Lung (tissue), 12 donors: ENCODE measurements around the gene RABEPK. TPM values are rescaled to one million over a fixed set of nuclear protein-coding genes. Genes with fewer than 3 reads are reported as not detected.

Experiments
- ATAC-seq: fragments of 200-7000 bp; cut with Tn5 transposase; one replicate; pipeline ENCODE4 v1.9.1; 2020; ENCODE audit warnings: moderate number of reproducible peaks; ENCODE audit not compliant: insufficient read depth, low FRiP score
- DNase-seq, 3 donors: peaks; one replicate each; pipeline ENCODE4 v3.0.0-alpha.2; 2013 to 2017
- H3K27ac ChIP-seq, 2 donors: one replicate each; pipeline ENCODE4 v1.5.1; 2013; ENCODE audit warnings: mild to moderate bottlenecking in 2 of 2, moderate library complexity in 2 of 2, control low read depth in 1 of 2, inconsistent platforms in 1 of 2, low read depth in 1 of 2, low read length in 1 of 2
- H3K27me3 ChIP-seq, 3 donors: one replicate each; pipeline ENCODE4 v1.5.1; 2013; ENCODE audit warnings: low read length in 2 of 3; ENCODE audit not compliant: control insufficient read depth in 3 of 3, insufficient read depth in 3 of 3
- H3K36me3 ChIP-seq, 4 donors: one replicate each; pipeline ENCODE4 v1.5.1; 2013; ENCODE audit warnings: low read length in 4 of 4, mild to moderate bottlenecking in 1 of 4, moderate library complexity in 1 of 4; ENCODE audit not compliant: control insufficient read depth in 4 of 4, insufficient read depth in 4 of 4
- H3K4me1 ChIP-seq, 5 donors: one replicate each; pipeline ENCODE4 v1.5.1; 2013; ENCODE audit warnings: low read length in 5 of 5, mild to moderate bottlenecking in 2 of 5, moderate library complexity in 1 of 5; ENCODE audit not compliant: control insufficient read depth in 5 of 5, insufficient read depth in 5 of 5
- H3K4me3 ChIP-seq: one replicate; pipeline ENCODE4 v1.5.1; 2013; ENCODE audit warnings: mild to moderate bottlenecking, control low read depth, moderate library complexity
- H3K9ac ChIP-seq, 2 donors: one replicate each; pipeline ENCODE4 v1.5.1; 2013; ENCODE audit warnings: low read length in 2 of 2, control low read depth in 1 of 2; ENCODE audit not compliant: insufficient read depth in 1 of 2
- H3K9me3 ChIP-seq, 4 donors: one replicate each; pipeline ENCODE4 v1.5.1; 2013; ENCODE audit warnings: low read length in 3 of 4, mild to moderate bottlenecking in 1 of 4, moderate library complexity in 1 of 4; ENCODE audit not compliant: control insufficient read depth in 4 of 4, insufficient read depth in 3 of 4
- CTCF ChIP-seq: IDR thresholded peaks from 2 replicates; pipeline ENCODE4 v1.5.1; 2012; ENCODE audit warnings: mild to moderate bottlenecking; ENCODE audit errors: control extremely low read depth, extremely low read depth
- WGBS, 2 donors: extraction: QIAGEN DNeasy Blood & Tissue Kit; methylation state at CpG; one replicate each; pipeline ENCODE4 v1.1.7; 2013; 5-methylcytosine and 5-hydroxymethylcytosine counted together
- polyA plus RNA-seq, 2 donors: library from polyadenylated mRNA; stranded (reverse); fragments of 200-250 nt; gene quantifications; one replicate each; pipeline ENCODE4 v1.2.1, GENCODE V29; 2013
- total RNA-seq, 2 donors: library from RNA; depleted of rRNA in 1 of 2; stranded (reverse); fragments of >200 nt in 1 of 2; gene quantifications; one replicate each; pipeline ENCODE4 v1.2.1, GENCODE V29; 2014 to 2021
- donor health status: control.
- donor health status: control.
- donor health status: Bipolar disorder and iron deficiency.
- donor health status: healthy.
- donor health status: DM: yes; HTN: yes; CAD: no.

RABEPK gene
- total and polyA plus RNA-seq, 4 donors, result 10.4 to 31.0 (median 17.8) TPM

DNA sequence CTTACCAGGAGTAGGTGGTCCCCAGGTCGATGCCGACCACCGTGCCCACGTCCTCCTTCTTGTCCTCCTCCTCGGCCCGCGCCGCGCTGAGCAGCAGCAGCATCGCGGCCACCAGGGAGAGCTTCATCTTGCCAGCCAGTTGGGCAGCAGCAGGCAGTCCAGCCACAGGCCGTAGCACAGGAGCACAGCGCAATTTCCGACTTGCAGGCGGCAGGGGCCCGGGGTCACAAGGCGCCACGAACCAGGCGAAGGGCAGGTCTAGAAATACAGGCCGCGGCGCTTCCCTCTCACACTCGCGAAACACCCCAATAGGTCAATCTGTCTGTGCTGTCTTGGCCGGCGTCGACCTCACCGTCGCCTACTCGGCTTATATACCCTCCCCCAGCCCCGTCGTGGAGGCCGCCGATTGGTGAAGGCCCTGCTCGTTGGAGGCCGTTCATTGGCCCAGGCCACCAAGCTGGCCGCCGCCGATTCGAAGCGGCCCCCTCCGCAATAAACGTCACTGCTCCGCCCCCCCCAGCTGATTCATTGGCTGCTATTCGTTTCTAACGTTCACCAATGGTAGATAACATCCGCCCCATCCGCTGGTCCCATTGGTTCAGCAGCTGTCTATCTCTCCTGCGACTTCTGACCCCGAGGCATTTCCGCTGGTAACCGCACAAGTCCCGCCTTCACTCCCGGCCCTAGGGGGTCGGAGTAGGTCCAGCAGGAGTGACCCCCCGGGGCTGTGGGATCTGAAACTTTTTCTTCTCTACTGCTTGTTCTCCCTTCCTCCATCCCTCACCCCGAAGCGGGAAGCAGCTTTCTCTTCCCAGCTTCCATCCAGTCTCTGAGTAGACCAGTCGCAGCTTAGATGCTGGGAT, 40.9 kb downstream of the RABEPK start, which contains the start of gene HSPA5:
Gene HSPA5 (minus strand): TSS at position 344 of the 863 bp plus-strand sequence. CDS start 217 bp downstream, at position 127.
- Histone ChIP-seq H3K36me3 (peaks cover 13 to 37% (median 28%) of the 10 kb centered on the region in 4 donors), H3K4me1 (peaks cover 0 to 37% (median 11%) of the 10 kb centered on the region in 5 donors), H3K27me3 (no peaks in the 10 kb centered on the region), H3K4me3 (peak within 1 kb of the TSS; percentile 98), H3K9ac (peak within 1 kb of the TSS; percentile 99), H3K9me3 (no peaks in the 10 kb centered on the region), H3K27ac (peak within 1 kb of the TSS; percentile 87 to 98)
- DNase-seq (peak; percentile 100), ATAC-seq (peak; percentile 93)
- WGBS, 2 donors, result 0% methylated on average over 55 to 59 of the region's 59 CpGs
- TF ChIP-seq CTCF, result no peak

DNA sequence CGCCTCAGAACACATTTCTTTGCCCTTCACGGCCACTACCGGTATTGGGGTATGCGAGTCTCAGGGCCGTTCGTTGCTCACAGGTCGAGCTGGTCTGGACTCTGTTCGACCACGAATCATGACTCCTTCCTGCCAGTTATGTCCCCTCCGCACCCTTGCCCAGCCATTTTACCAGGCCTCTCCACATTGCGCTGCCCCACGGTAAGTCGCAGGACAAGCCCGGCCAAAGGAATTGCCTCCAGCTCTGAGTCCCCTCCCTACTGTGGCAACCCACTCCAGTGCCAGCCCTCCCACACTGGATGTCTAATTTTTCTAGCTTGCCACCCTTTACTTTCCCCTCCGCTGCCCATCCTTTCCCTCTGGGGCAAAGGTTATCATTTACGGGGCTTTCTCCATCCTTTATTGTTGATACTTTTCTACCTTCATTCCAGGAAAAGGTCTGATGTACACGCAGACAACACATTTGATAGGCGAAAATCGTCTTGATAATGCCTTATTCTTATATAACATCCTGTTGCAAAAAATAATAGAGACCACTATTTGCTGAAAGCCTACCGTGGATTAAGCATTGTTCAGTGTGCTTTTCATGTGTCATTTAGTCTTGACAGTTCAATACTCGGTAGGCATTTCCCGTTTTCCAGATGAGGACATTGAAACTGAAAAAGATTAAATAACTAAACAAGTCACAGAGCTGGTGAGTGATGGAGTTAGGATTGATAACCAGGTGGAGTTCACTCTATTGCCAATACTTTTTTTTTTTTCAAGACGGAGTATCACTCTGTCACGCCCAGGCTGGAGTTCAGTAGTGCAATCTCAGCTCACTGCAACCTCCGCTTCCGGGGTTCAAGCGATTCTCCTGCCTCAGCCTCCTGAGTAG, 41.8 kb downstream of the RABEPK start:
- Histone ChIP-seq H3K27ac (peak overlapping the region; percentile 86 to 98), H3K27me3 (no peaks in the 10 kb centered on the region), H3K9ac (peak overlapping the region; percentile 99), H3K9me3 (no peaks in the 10 kb centered on the region), H3K4me3 (peak overlapping the region; percentile 68), H3K4me1 (peaks cover 0 to 32% (median 11%) of the 10 kb centered on the region in 5 donors), H3K36me3 (peaks cover 11 to 33% (median 24%) of the 10 kb centered on the region in 4 donors)
- DNase-seq (no peak), ATAC-seq (no peak)
- 21 to 26% methylated on average over 27 of the region's 27 CpGs for WGBS, 2 donors
- no peak for TF ChIP-seq CTCF

DNA sequence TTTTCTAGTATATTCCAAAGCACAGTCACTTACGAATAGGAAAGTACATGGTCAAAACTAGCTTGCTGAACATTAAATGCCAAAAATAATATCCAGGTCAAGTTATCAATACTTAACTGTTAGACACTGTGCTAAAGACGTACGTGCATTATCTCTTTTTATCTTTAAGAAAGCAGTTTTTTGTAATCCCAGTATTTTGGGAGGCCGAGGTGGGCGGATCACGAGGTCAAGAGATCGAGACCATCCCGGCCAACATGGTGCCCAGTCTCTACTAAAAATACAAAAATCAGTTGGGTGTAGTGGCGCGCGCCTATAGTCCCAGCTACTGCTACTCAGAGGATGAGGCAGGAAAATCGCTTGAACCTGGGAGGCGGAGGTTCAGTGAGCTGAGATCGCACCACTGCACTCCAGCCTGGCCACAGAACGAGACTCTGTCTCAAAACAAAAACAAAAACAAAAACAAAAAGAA, 43.5 kb downstream of the RABEPK start:
- DNase-seq (no peak), ATAC-seq (no peak)
- H3K4me1 ChIP-seq, result peaks cover 0 to 15% (median 4%) of the 10 kb centered on the region in 5 donors
- TF ChIP-seq CTCF, result no peak
- H3K9me3 ChIP-seq, result no peaks in the 10 kb centered on the region
- H3K9ac ChIP-seq, result no peak overlapping the region
- H3K27ac ChIP-seq, result no peak overlapping the region
- no peak overlapping the region for H3K4me3 ChIP-seq
- no peaks in the 10 kb centered on the region for H3K27me3 ChIP-seq
- WGBS, 2 donors, result 92 to 97% methylated on average over 15 of the region's 15 CpGs
- peaks cover 5 to 17% (median 7%) of the 10 kb centered on the region in 4 donors for H3K36me3 ChIP-seq
